GM23338 (cell line): ENCODE measurements around the gene MESP2. TPM values are rescaled to one million over a fixed set of nuclear protein-coding genes. Genes with fewer than 3 reads are reported as not detected.

Source experiments
- ATAC-seq: fragments of 200-7000 bp; cut with Tn5 transposase; 3 replicates; pipeline ENCODE4 v1.9.1; 2020
- DNase-seq: peaks from one replicate; pipeline ENCODE4 v3.0.0-alpha.2; 2015; ENCODE audit warnings: low spot score
- H2AFZ ChIP-seq: fragments of 200-600 bp; sonication (generic); 2 replicates; pipeline ENCODE4 v1.8.0; 2016; ENCODE audit warnings: antibody characterized with exemption, mild to moderate bottlenecking, moderate library complexity
- H3F3A ChIP-seq: fragments of 200-600 bp; sonication (generic); replicated peaks from 2 replicates; pipeline ENCODE4 v1.8.0; 2017; ENCODE audit warnings: antibody characterized with exemption, mixed run types, low read depth
- H3K27ac ChIP-seq: fragments of 200-600 bp; sonication (generic); 2 replicates; pipeline ENCODE4 v1.6.1; 2016; ENCODE audit warnings: low read depth
- H3K27me3 ChIP-seq: fragments of 200-600 bp; sonication (generic); 2 replicates; pipeline ENCODE4 v1.8.0; 2016; ENCODE audit warnings: mild to moderate bottlenecking, mixed run types, moderate library complexity; ENCODE audit not compliant: insufficient read depth
- H3K36me3 ChIP-seq: fragments of 200-600 bp; sonication (generic); 2 replicates; pipeline ENCODE4 v1.8.0; 2016; ENCODE audit warnings: mild to moderate bottlenecking; ENCODE audit not compliant: insufficient read depth
- H3K4me1 ChIP-seq: fragments of 200-600 bp; sonication (generic); 2 replicates; pipeline ENCODE4 v1.8.0; 2016; ENCODE audit warnings: mild to moderate bottlenecking, moderate library complexity; ENCODE audit not compliant: insufficient read depth
- H3K4me2 ChIP-seq: fragments of 200-600 bp; sonication (generic); 2 replicates; pipeline ENCODE4 v1.7.1; 2017; ENCODE audit warnings: mixed run types
- H3K4me3 ChIP-seq: fragments of 200-600 bp; sonication (generic); 2 replicates; pipeline ENCODE4 v1.6.1; 2016; ENCODE audit warnings: mixed run types
- H3K79me2 ChIP-seq: fragments of 200-600 bp; sonication (generic); replicated peaks from 2 replicates; pipeline ENCODE4 v1.8.0; 2017; ENCODE audit warnings: mild to moderate bottlenecking; ENCODE audit not compliant: insufficient read depth
- H3K9me2 ChIP-seq: fragments of 200-600 bp; sonication (generic); 2 replicates; pipeline ENCODE4 v1.8.0; 2017; ENCODE audit not compliant: insufficient read depth
- H4K20me1 ChIP-seq: fragments of 200-600 bp; sonication (generic); replicated peaks from 2 replicates; pipeline ENCODE4 v1.8.0; 2017; ENCODE audit warnings: mild to moderate bottlenecking; ENCODE audit not compliant: insufficient read depth
- H3K27ac Mint-ChIP-seq: 2 replicates; pipeline ENCODE4 v1.8.0; 2020; ENCODE audit warnings: inconsistent platforms, mild to moderate bottlenecking, moderate library complexity, mixed read lengths
- H3K27me3 Mint-ChIP-seq: 3 replicates; pipeline ENCODE4 v1.8.0; 2022; ENCODE audit warnings: low read depth, mild to moderate bottlenecking, moderate library complexity, mixed read lengths, inconsistent platforms; ENCODE audit not compliant: insufficient read depth, poor library complexity
- H3K36me3 Mint-ChIP-seq: 3 replicates; pipeline ENCODE4 v1.8.0; 2021; ENCODE audit warnings: low read depth, mild to moderate bottlenecking, inconsistent platforms, moderate library complexity, mixed read lengths
- H3K4me1 Mint-ChIP-seq: 3 replicates; pipeline ENCODE4 v1.8.0; 2020; ENCODE audit warnings: mild to moderate bottlenecking, inconsistent platforms, mixed read lengths
- H3K4me3 Mint-ChIP-seq: 3 replicates; pipeline ENCODE4 v1.8.0; 2021; ENCODE audit warnings: moderate library complexity, mild to moderate bottlenecking, inconsistent platforms, mixed read lengths
- H3K9me3 Mint-ChIP-seq: 3 replicates; pipeline ENCODE4 v1.8.0; 2020; ENCODE audit warnings: moderate library complexity, mild to moderate bottlenecking, inconsistent platforms, mixed read lengths
- CTCF ChIP-seq, 2 experiments: fragments of 200-600 bp in 1 of 2; sonication (generic) in 1 of 2; conservative IDR thresholded peaks; 2 replicates each; pipeline versions ENCODE4 v1.5.1 to v1.6.1; 2016 to 2017; ENCODE audit warnings: antibody characterized with exemption in 2 of 2, low read depth in 2 of 2, mild to moderate bottlenecking in 2 of 2, moderate library complexity in 1 of 2
- REST ChIP-seq: IDR thresholded peaks from one replicate; pipeline ENCODE4 v1.6.1; 2018; ENCODE audit warnings: antibody characterized with exemption; ENCODE audit not compliant: unreplicated experiment
- STAT1 ChIP-seq: IDR thresholded peaks from one replicate; pipeline ENCODE4 v1.6.1; 2016; ENCODE audit warnings: antibody characterized with exemption; ENCODE audit not compliant: unreplicated experiment
- ZNF331 ChIP-seq: fragments of 250-450 bp; sonication (Bioruptor Pico); IDR thresholded peaks from 2 replicates; pipeline ENCODE4 v1.5.0; 2020; ENCODE audit warnings: low read depth, mild to moderate bottlenecking, moderate library complexity
- ZNF462 ChIP-seq: fragments of 250-450 bp; sonication (Bioruptor Pico); IDR thresholded peaks from 2 replicates; pipeline ENCODE4 v1.5.0; 2020; ENCODE audit warnings: mild to moderate bottlenecking, moderate library complexity
- polyA plus RNA-seq: library from polyadenylated mRNA; unstranded; fragments of >200 nt; fragmentation: Nextera tagmentation; extraction: Ambion mirVana; gene quantifications from 2 replicates; pipeline ENCODE4 v1.2.1, GENCODE V29; 2016
- total RNA-seq: library from RNA; depleted of rRNA; stranded (reverse); fragments of >200 nt; shearing (Covaris generic); gene quantifications from 2 replicates; pipeline ENCODE4 v1.2.3, GENCODE V29; 2014

MESP2 gene
- total and polyA plus RNA-seq, 2 experiments from 2014 or later, result 0.24 to 1.3 TPM

DNA sequence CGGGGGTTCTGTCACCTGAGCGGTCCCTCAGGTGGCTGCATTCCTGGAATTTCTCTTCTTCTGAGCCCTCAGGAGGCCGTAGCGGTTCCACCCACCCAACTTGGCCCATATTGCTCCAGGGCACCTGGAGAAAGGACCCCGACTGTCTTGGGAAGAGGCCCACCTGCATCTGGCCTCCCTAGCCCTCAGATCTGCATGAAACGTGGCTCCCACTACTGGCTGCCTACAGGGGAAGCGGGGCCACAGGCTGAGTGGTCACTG is 48.4 kb downstream of the MESP2 start (continued):
- no peak for TF ChIP-seq ZNF462 (CRISPR knock-in tag)

- ATAC-seq (no peak), DNase-seq (no peak)
- H3K9me2 ChIP-seq, result no peaks in the 10 kb centered on the region
- H3K4me2 ChIP-seq, result no peak overlapping the region
- Mint-ChIP-seq H3K36me3 (no peaks in the 10 kb centered on the region), H3K4me1 (peaks cover 26% of the 10 kb centered on the region), H3K4me3 (no peak overlapping the region), H3K27ac (no peak overlapping the region), H3K9me3 (no peaks in the 10 kb centered on the region; the same call in 2 of the 3 replicates), H3K27me3 (peaks cover 9% of the 10 kb centered on the region)
- TF ChIP-seq ZNF331 (no peak), REST (no peak), STAT1 (no peak), CTCF (conservative IDR thresholded peaks at IDR 0.05; ENCODE audit: low read depth in 2 of 2) (no peak)
- no peaks in the 10 kb centered on the region for H3K27me3 ChIP-seq
- H3K27ac ChIP-seq, result no peak overlapping the region
- H4K20me1 ChIP-seq, result no peaks in the 10 kb centered on the region
- no peaks in the 10 kb centered on the region for H3K36me3 ChIP-seq
- no peaks in the 10 kb centered on the region for H3K79me2 ChIP-seq
- no peaks in the 10 kb centered on the region; the same call in 1 of the 2 replicates for H3K4me1 ChIP-seq
- H3K4me3 ChIP-seq, result no peak overlapping the region
- H3F3A ChIP-seq, result no peaks in the 10 kb centered on the region
- no peak overlapping the region for H2AFZ ChIP-seq
Observed at GRCh38 chr15:89825271-89825940, 49.3 kb downstream of the MESP2 start.
